Fibroblast of lung (primary cell): ENCODE results near the gene USP37.

Experiments used
- CTCF ChIP-seq, 2 donors: IDR thresholded peaks in 1 of 2; conservative IDR thresholded peaks in 1 of 2; 1 replicate in 1 of 2; 2 replicates in 1 of 2; pipeline ENCODE4 v1.5.1; 2011 to 2012; ENCODE audit warnings: low read length in 2 of 2, control low read depth in 1 of 2, inconsistent platforms in 1 of 2, low read depth in 1 of 2, mild to moderate bottlenecking in 1 of 2
- EZH2 ChIP-seq: IDR thresholded peaks from 2 replicates; pipeline ENCODE4 v1.5.1; 2012; ENCODE audit warnings: low read length, control low read depth, mild to moderate bottlenecking; ENCODE audit errors: missing control alignments

DNA sequence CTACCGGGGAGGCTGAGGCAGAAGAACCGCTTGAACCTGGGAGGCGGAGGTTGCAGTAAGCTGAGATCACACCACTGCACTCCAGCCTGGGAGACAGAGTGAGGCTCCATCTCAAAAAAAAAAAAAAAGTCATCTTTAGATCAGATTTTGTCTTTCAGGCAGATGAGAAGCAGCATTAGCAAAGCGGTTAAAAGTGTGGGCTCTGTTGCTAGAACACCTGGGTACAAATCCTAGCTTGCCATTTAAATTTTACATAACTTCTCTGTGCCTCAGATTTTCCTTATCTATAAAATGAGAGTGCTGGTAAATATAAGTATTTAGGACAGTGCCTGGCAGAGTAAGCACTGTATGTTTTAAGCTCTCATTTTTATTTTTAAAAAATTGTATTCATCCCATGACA is 8.7 kb upstream of the USP37 start:
- TF ChIP-seq CTCF (conservative IDR thresholded peaks at IDR 0.05 in 1 of 2, IDR thresholded peaks at IDR 0.05 in 1 of 2; ENCODE audit: low read depth in 1 of 2, low read length in 2 of 2) (no peak), EZH2 (no peak)
